Muscle of leg (tissue), 11 donors: ENCODE data around the gene LAMP1. TPM values are rescaled to one million over a fixed set of nuclear protein-coding genes. Genes with fewer than 3 reads are reported as not detected.
"Not testable (repeated sequence)": the region's sequence is repeated elsewhere in the genome, so short reads cannot be mapped to it uniquely, and the experiment has no call there.

Experiments used
- DNase-seq: peaks from one replicate; pipeline ENCODE4 v3.0.0; 2013
- H3K27ac ChIP-seq: one replicate; pipeline ENCODE4 v1.5.1; 2013; ENCODE audit warnings: mild to moderate bottlenecking, low read length, control low read depth
- H3K27me3 ChIP-seq: one replicate; pipeline ENCODE4 v1.6.1; 2013; ENCODE audit warnings: low read length; ENCODE audit not compliant: control insufficient read depth, insufficient read depth
- H3K36me3 ChIP-seq: one replicate; pipeline ENCODE4 v1.6.1; 2013; ENCODE audit warnings: low read length; ENCODE audit not compliant: control insufficient read depth, insufficient read depth
- H3K4me1 ChIP-seq: one replicate; pipeline ENCODE4 v1.6.1; 2013; ENCODE audit warnings: low read length; ENCODE audit not compliant: control insufficient read depth, insufficient read depth
- H3K4me3 ChIP-seq: one replicate; pipeline ENCODE4 v1.5.1; 2013; ENCODE audit warnings: low read length, control low read depth
- H3K9me3 ChIP-seq: replicated peaks from 2 replicates; pipeline ENCODE4 v1.6.1; 2013; ENCODE audit warnings: low read depth, low read length; ENCODE audit not compliant: control insufficient read depth
- WGBS: methylation state at CpG from one replicate; pipeline ENCODE4 v1.1.5; 2013; ENCODE audit warnings: missing lambda C conversion rate; ENCODE audit not compliant: insufficient coverage; 5-methylcytosine and 5-hydroxymethylcytosine counted together
- polyA plus RNA-seq, 8 donors: library from polyadenylated mRNA; unstranded; fragments of 120-200 nt; gene quantifications; one replicate each; pipeline versions ENCODE4 v1.2.1 to v1.2.3, GENCODE V29; 2013; ENCODE audit warnings: inconsistent platforms in 1 of 8, low replicate concordance in 1 of 8; ENCODE audit not compliant: insufficient read length in 8 of 8, insufficient read depth in 1 of 8
- total RNA-seq: library from RNA; stranded (reverse); fragments of 120-200 nt; gene quantifications from one replicate; pipeline ENCODE4 v1.2.4, GENCODE V29; 2013

LAMP1 gene
- total and polyA plus RNA-seq, 9 donors: 69.6 to 120 (median 92.9) TPM

DNA sequence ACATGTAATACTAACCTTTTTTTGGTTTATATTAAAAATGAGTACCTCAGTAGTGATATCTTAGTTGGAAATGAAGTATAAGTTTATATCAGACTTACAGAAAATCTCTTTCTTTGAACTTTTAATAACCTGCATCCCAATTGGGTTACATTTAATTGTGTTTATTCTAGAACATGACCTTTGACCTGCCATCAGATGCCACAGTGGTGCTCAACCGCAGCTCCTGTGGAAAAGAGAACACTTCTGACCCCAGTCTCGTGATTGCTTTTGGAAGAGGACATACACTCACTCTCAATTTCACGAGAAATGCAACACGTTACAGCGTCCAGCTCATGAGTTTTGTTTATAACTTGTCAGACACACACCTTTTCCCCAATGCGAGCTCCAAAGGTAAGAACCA is 12.4 kb downstream of the LAMP1 start:
- no peak for DNase-seq
- Histone ChIP-seq H3K27me3 (no peaks in the 10 kb centered on the region), H3K4me3 (no peak overlapping the region), H3K36me3 (peaks cover 32% of the 10 kb centered on the region), H3K9me3 (no peaks in the 10 kb centered on the region), H3K4me1 (no peaks in the 10 kb centered on the region), H3K27ac (no peak overlapping the region)
- 73% methylated on average over 2 of the region's 6 CpGs for WGBS

GRCh38 chr13:113314112-113314511 is 17.1 kb downstream of the LAMP1 start:
- peaks cover 41% of the 10 kb centered on the region for H3K36me3 ChIP-seq
- not testable (repeated sequence) for H3K27me3 ChIP-seq, H3K27ac ChIP-seq, H3K9me3 ChIP-seq, H3K4me3 ChIP-seq, H3K4me1 ChIP-seq, DNase-seq
- WGBS: 92% methylated on average over 17 of the region's 20 CpGs

- H3K36me3 ChIP-seq: peaks cover 45% of the 10 kb centered on the region
- H3K4me3 ChIP-seq, H3K4me1 ChIP-seq, H3K9me3 ChIP-seq, H3K27me3 ChIP-seq, DNase-seq, H3K27ac ChIP-seq: not testable (repeated sequence)
- 93% methylated on average over 14 of the region's 23 CpGs for WGBS
These were observed 17.9 kb downstream of the LAMP1 start for GRCh38 chr13:113314895-113315470.

DNA sequence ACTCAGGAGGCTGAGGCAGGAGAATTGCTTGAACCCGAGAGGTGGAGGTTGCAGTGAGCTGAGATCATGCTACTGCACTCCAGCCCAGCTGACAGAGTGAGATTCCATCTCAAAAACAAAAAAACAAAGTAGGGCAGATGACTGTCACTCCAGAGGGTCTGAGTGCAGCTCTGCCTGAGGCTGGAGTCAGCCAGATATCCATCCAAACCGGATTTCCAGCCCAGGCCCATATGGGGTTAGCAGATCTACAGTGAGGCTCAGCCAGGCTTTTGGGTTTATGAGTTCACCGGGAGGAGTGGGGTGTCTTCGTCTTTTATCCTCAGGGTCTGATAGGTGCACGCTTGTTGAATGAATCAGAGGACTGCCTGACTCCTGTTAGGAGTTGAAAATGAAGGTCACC is 19.0 kb downstream of the LAMP1 start:
- 90% methylated on average over 5 of the region's 5 CpGs for WGBS

GRCh38 chr13:113317031-113317430 is 20.0 kb downstream of the LAMP1 start:
- DNase-seq: no peak
- Histone ChIP-seq H3K27ac (no peak overlapping the region), H3K4me1 (no peaks in the 10 kb centered on the region), H3K36me3 (peaks cover 50% of the 10 kb centered on the region), H3K4me3 (no peak overlapping the region), H3K27me3 (no peaks in the 10 kb centered on the region), H3K9me3 (no peaks in the 10 kb centered on the region)
- WGBS: 83% methylated on average over 4 of the region's 12 CpGs

More for the DNA sequence above, 19.0 kb downstream of the LAMP1 start:
- Histone ChIP-seq H3K4me3 (no peak overlapping the region), H3K4me1 (no peaks in the 10 kb centered on the region), H3K27me3 (no peaks in the 10 kb centered on the region), H3K36me3 (peaks cover 51% of the 10 kb centered on the region), H3K9me3 (no peaks in the 10 kb centered on the region), H3K27ac (no peak overlapping the region)
- DNase-seq: no peak

DNA sequence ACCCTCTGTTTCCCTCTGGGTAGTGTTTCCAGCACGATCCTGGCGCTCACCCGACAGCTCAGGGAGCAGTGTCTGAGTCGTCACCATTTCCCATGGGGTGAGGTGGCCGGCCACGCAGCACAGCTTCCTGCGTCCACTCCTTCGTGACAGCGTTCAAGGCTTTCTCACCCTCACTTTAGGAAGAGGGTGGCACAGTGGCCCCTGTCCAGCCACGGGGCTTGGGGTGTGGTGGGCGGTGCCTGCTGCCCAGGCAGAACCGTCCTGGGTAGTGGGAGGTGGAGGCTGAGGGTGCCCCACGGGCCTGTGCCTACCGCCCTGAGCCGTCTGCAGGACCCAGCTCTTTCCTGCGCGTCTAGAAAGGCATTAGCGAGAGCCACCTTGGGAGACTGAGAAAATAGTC is 21.9 kb downstream of the LAMP1 start:
- H3K36me3 ChIP-seq: peaks cover 55% of the 10 kb centered on the region
- H3K4me1 ChIP-seq: no peaks in the 10 kb centered on the region
- 87% methylated on average over 12 of the region's 18 CpGs for WGBS
- H3K9me3 ChIP-seq: no peaks in the 10 kb centered on the region
- DNase-seq: no peak
- no peak overlapping the region for H3K4me3 ChIP-seq
- no peak overlapping the region for H3K27ac ChIP-seq
- H3K27me3 ChIP-seq: no peaks in the 10 kb centered on the region

DNA sequence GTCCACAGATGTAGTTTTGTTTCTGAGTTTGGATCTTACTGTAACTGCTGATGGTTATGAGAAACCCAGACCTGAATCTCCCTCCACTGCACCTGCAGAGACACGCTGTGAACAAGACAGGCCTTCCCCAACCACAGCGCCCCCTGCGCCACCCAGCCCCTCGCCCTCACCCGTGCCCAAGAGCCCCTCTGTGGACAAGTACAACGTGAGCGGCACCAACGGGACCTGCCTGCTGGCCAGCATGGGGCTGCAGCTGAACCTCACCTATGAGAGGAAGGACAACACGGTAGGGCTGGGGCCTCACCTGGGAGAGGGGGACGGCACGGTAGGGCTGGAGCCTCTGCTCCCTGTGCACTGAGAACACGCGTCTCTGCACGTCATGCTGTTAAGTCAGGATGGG is 22.3 kb downstream of the LAMP1 start:
- H3K27ac ChIP-seq: no peak overlapping the region
- no peak overlapping the region for H3K4me3 ChIP-seq
- H3K9me3 ChIP-seq: no peaks in the 10 kb centered on the region
- 89% methylated on average over 14 of the region's 14 CpGs for WGBS
- H3K36me3 ChIP-seq: peaks cover 55% of the 10 kb centered on the region
- H3K27me3 ChIP-seq: no peaks in the 10 kb centered on the region
- DNase-seq: no peak
- H3K4me1 ChIP-seq: no peaks in the 10 kb centered on the region

DNA sequence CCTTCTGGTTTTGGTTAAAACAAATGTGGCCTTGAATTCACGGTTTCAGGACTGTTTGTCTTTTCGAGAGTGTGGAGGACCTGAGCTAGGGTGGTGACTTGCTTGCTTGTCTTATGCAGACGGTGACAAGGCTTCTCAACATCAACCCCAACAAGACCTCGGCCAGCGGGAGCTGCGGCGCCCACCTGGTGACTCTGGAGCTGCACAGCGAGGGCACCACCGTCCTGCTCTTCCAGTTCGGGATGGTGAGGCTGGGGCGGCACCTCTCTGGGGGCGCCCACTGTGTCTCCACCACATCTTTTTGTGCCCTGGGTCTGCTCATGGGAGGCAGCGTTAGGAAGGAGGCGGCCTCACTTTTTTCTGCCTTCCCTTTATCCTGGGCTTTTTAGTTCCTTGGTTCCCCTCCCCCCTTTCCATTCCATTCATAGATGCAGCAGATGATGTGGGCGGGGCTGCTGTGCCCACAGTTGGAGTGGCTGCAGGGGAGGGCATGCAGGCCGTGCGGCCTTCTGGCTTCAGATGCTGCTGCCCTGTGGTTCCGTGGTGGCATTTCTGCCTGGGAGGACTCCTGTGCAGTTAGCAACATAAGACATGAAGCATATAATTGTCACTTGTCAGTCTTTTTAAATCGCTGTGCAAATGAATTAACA is 23.3 kb downstream of the LAMP1 start:
- Histone ChIP-seq H3K36me3 (peaks cover 55% of the 10 kb centered on the region), H3K4me3 (no peak overlapping the region), H3K9me3 (no peaks in the 10 kb centered on the region), H3K27me3 (no peaks in the 10 kb centered on the region), H3K4me1 (no peaks in the 10 kb centered on the region), H3K27ac (no peak overlapping the region)
- no peak for DNase-seq
- WGBS: 98% methylated on average over 15 of the region's 19 CpGs

DNA sequence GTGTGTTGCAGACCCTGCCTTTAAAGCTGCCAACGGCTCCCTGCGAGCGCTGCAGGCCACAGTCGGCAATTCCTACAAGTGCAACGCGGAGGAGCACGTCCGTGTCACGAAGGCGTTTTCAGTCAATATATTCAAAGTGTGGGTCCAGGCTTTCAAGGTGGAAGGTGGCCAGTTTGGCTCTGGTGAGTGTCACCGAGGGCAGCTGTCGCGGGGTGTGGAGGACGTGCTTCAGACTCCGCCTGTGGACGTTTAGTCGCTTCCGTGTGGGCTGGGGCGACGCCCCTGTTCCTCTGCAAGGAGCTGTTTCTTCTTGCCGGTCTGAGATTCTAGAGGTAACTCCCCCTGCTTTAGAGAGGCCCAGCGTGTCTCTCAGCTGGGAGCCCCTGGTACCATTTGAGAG is 24.5 kb downstream of the LAMP1 start:
- no peaks in the 10 kb centered on the region for H3K9me3 ChIP-seq
- 85% methylated on average over 17 of the region's 22 CpGs for WGBS
- no peaks in the 10 kb centered on the region for H3K27me3 ChIP-seq
- no peak overlapping the region for H3K4me3 ChIP-seq
- H3K4me1 ChIP-seq: no peaks in the 10 kb centered on the region
- DNase-seq: no peak
- peaks cover 55% of the 10 kb centered on the region for H3K36me3 ChIP-seq
- no peak overlapping the region for H3K27ac ChIP-seq

DNA sequence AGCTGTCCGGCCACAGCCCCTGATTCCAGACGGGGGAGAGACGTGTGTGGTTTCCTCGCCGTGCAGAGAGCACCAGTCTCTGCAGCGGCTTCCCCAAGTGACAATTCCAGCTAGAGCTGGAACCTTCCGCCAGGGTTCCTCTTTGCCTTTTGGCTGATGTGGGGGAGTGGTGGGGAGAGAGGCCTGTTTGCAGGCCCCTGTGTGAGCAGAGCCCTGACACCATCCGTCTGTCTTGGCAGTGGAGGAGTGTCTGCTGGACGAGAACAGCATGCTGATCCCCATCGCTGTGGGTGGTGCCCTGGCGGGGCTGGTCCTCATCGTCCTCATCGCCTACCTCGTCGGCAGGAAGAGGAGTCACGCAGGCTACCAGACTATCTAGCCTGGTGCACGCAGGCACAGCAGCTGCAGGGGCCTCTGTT is 25.0 kb downstream of the LAMP1 start:
- H3K27ac ChIP-seq: no peak overlapping the region
- DNase-seq: no peak
- H3K27me3 ChIP-seq: no peaks in the 10 kb centered on the region
- no peaks in the 10 kb centered on the region for H3K9me3 ChIP-seq
- no peak overlapping the region for H3K4me3 ChIP-seq
- H3K4me1 ChIP-seq: no peaks in the 10 kb centered on the region
- H3K36me3 ChIP-seq: peaks cover 55% of the 10 kb centered on the region
- 85% methylated on average over 17 of the region's 17 CpGs for WGBS
